Measurements from ENCODE around the gene ADAMTSL2. TPM values are rescaled to one million over a fixed set of nuclear protein-coding genes. Genes with fewer than 3 reads are reported as not detected.

Gene ADAMTSL2
- polyA plus RNA-seq, 4 donors = 1.5 to 2.8 (median 2.2) TPM

DNA sequence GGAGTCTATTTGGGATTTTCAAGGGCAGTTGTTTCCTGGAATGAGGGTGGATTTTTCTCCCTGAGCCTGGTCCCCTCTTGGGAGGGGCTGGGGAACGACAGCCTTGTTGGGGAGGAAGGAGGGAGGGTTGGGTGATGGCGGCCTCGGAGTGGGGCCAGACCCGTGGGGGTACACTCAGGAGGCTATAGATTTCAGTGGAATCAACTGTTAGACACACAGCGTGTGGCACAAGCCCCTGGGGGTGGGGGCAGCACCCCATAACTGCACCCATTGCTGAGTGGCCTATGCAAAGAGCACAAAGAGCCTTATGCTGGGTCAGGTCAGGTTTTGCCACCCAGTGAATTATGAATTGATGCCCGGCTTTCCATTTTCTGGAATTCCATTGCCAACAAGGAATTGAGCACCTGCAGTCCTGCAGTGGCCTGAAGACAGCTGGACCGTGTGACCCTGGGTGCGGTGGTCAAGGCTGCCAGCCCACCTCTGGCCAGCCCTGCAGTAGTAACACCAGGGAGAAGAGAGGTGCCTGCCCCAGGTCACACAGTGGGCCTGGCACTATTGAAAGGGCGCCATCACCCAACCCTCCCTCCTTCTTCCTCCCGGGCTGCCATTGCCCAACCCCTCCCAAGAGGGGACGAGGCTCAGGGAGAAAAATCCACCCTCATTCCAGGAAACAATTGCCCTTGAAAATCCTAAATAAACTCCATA is 18.1 kb upstream of the ADAMTSL2 start:
- DNase-seq (ENCODE audit: low read depth in 4 of 4, low spot score in 2 of 4) = no peak

DNA sequence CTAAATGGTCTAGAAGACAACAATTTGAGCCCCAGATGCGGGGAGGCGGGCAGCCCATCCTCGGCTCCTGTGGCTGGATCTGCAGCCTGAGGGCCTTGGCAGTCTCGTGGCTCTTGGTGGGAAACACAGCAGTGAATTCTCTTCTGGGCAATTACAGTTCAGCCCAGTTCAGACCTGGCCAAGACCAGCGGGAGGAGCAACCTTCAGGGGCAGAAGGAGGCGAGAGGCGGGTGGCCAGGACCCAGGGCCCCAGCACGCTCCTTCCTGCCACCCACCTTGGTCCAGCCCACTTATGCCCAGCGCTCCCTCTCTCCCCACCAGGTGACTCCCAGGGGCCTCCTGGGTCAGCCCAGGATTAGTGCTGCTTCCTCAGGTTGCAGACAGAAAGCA is 17.5 kb upstream of the ADAMTSL2 start:
- no peak for DNase-seq (ENCODE audit: low read depth in 4 of 4, low spot score in 2 of 4)

DNA sequence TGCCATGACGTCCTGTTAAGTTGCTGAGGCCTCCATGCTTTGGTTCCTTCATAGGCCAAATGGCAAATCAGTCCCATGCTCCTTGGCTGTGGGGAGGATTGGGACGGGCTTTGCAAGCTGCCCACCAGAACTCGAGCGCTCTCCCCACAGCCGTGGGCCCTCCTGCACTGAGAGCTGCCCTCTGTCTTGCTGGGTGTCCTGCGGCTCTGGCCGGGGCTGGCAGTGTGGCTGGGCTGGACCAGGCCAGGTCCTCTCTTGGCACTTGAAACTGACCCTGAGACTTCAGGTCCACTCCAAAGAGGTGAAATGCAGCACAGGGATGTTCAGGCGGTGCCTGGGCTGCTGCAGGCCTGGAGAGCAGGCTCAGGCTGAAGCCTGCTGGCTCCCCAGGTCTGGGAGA is 16.8 kb upstream of the ADAMTSL2 start:
- no peak for DNase-seq (ENCODE audit: low read depth in 4 of 4, low spot score in 2 of 4)

DNA sequence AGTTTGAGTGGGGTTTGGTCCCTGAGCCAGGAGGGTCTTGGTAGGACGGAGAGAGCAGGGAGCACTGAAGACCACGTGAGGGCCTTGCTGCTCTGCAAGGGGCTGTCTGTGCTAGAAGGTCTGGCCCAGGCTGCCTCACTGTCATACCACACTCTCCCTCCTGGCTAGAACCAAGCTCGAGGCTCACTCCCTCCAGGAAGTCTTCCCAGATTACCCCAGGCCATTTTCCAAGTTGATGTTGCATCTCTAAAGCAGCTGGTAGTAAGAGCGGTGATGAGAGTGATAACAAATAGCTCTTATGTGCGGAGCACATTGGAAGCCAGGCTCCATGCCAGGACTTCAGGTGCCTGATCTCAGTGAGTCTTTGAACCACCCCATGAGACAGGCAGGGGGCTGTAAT is 16.3 kb upstream of the ADAMTSL2 start:
- DNase-seq (ENCODE audit: low read depth in 4 of 4, low spot score in 2 of 4) = no peak

GRCh38 chr9:133518706-133519449 is 15.6 kb upstream of the ADAMTSL2 start:
- no peak for DNase-seq (ENCODE audit: low read depth in 4 of 4, low spot score in 2 of 4)

DNA sequence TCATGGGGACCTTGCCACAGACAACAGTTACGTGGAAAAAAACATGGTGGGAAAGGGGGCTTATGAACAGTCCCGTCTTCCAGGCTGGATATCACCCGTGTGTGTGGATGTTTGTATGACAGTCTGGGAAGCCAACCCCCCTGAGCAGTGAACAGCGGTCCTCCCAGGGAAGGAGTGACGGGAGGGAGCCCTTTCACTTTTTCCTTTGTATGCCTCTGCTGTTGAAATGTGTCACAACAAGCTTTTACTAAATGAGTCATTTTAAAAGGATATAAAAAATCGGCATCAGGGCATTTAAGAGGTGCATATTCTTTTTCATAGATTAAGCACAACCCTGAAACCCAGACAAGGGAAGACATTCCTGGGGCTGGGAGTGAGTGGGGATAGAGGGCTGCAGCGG is 14.8 kb upstream of the ADAMTSL2 start:
- no peak for DNase-seq (ENCODE audit: low read depth in 4 of 4, low spot score in 2 of 4)

GRCh38 chr9:133520121-133520835 is 14.2 kb upstream of the ADAMTSL2 start:
- DNase-seq (ENCODE audit: low read depth in 4 of 4, low spot score in 2 of 4) = no peak

DNA sequence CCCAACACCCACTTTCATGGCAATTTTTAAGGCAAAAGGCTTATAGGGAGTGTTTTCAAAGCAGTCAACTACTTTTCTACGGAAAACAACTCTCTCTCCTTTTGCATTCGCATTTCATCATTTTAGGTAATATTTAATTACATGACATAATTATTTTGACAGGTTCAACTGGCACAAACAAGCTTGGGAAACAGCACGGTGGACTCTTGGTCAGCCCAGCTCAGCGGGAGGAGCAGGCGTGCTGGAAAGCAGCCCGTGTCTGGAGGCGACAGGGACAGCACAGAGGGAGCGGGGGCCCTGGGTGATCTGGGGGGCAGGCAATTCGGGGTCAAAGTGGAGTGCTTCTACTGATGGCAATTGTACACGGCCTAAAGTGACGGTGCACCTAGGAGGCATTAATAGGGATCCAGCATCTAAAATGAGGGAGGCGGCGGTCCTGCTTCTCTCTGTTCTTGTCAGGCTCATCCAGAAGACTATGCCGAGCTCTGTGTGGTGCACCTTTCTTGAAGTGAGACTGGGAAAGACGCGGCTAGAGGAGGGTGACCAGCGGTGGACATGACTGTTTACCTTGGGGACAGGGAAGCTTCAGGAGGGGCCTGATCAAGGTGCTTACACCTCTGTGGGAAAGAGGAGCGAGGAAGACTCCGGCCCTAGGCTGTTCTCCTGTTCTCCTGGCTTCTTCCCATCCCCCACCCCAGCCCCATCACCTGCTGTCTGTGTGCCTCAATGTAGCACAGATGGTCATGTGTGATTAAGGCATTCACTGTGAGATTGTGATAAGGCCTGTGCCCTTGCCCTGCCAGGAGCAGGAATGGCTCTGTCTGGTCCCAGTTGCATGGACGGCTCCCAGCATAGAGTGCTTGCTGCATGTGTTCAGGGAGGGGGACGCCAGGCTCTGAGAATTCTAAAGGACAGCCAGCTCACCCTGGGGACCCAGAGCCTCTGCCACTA is 13.1 kb upstream of the ADAMTSL2 start:
- no peak for DNase-seq (ENCODE audit: low read depth in 4 of 4, low spot score in 2 of 4)

GRCh38 chr9:133522073-133522910 is 12.2 kb upstream of the ADAMTSL2 start:
- DNase-seq (ENCODE audit: low read depth in 4 of 4, low spot score in 2 of 4) = no peak

GRCh38 chr9:133523106-133523505 is 11.4 kb upstream of the ADAMTSL2 start:
- DNase-seq (ENCODE audit: low read depth in 4 of 4, low spot score in 2 of 4) = no peak

DNA sequence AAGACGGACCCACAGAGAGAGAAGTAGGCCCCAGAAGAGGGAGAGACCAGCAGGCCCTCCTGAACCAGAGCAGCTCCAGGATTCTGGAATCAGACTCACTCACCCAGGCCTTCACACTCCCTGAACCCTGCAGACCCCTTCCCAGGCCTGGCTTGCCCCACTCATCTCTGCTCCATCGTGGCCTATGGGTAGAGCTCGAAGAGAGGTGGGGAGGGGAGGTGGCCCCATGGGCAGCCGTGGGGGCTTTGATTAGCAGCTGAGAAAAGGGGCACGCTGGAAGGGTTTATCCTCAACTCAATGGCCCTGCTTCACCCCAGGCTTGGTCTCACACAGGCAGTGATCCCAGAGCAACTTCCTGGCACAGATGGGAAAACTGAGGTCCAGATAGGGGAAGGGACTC is 10.4 kb upstream of the ADAMTSL2 start:
- DNase-seq (ENCODE audit: low read depth in 4 of 4, low spot score in 2 of 4) = no peak

GRCh38 chr9:133524679-133525228 is 9.8 kb upstream of the ADAMTSL2 start, which contains the start of gene MYMK:
Gene MYMK (minus strand): TSS chr9:133524959. CDS start chr9:133524844, 115 bp downstream.
- DNase-seq (ENCODE audit: low read depth in 4 of 4, low spot score in 2 of 4) = no peak

DNA sequence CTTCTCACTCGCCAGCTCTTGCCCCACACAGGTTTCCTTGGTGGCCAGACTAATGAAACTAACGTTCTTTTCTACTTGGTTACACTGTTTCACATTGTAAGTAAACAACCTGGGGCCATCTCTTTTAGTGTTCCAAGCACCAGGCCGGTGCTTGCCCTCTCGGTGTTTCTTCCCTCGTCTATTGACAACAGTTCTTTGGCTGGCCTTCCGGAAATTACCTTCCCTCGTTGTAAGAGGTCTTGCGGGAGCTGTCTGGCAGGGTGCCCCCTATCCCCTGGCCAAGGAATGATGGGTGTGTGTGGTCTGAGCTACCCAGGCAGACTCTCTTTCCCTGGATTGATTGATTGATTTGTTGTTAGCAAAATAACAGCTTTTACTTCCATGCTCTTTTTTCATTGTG is 8.8 kb upstream of the ADAMTSL2 start:
- no peak for DNase-seq (ENCODE audit: low read depth in 4 of 4, low spot score in 2 of 4)

- no peak for DNase-seq (ENCODE audit: low read depth in 4 of 4, low spot score in 2 of 4)
Measured at GRCh38 chr9:133526721-133527321, 7.7 kb upstream of the ADAMTSL2 start.

- DNase-seq (ENCODE audit: low read depth in 4 of 4, low spot score in 2 of 4) = peak in 1 of 4 donors; percentile 58
Measured at GRCh38 chr9:133527444-133527920, 7.0 kb upstream of the ADAMTSL2 start.

DNA sequence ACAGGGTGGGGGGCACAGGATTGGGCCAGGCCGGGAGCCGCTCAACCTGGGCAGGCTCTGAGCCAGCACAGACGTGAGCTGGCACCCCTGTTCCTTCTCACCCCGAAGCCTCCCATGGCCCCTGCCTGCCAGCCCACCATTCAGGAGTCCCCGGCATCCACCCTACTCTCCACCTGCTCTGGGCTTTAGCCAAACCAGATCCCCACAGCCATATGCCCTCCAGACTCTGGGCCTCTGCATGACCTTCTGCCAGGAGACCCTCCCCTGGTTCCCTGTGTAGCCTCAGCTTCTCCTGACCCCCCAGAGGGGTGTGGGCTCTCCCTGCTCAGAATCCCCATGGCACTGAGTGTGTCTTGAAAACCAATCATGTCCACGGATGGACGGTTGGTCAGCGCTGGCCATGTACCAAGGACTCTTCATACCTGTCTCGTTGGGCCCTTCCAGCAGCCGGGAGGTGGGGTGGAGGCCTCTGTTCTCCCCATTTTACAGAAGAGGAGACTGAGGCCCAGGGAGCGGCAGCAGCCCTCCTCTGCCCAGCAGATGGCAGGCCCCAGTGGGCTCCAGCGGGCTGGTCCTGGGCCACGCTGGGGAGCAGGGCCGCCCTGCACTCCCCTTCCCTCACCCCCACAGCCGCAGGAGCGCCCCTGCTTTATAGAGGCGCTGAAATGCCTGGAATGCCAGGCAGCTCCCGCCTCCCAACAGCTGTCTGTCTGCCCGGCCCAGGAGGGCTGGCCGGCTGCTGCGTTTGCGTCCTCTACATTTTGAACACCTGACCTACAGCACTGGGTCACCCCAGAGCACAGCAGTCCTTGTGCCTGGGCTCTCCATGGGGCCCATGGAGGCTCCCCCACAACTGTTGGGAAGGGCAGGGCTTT is 6.3 kb upstream of the ADAMTSL2 start:
- no peak for DNase-seq (ENCODE audit: low read depth in 4 of 4, low spot score in 2 of 4)

- no peak for DNase-seq (ENCODE audit: low read depth in 4 of 4, low spot score in 2 of 4)
Measured at GRCh38 chr9:133528876-133529241, 5.6 kb upstream of the ADAMTSL2 start.

- no peak for DNase-seq (ENCODE audit: low read depth in 4 of 4, low spot score in 2 of 4)
Measured at GRCh38 chr9:133529457-133529856, 5.0 kb upstream of the ADAMTSL2 start.

Measured in left renal cortex interstitium (tissue), 4 donors.